Measurements from ENCODE around the gene MOB2. TPM values are rescaled to one million over a fixed set of nuclear protein-coding genes. Genes with fewer than 3 reads are reported as not detected.

MOB2 gene
- total RNA-seq, 2 donors from 2014 or later = 31.4 to 87.7 TPM

DNA sequence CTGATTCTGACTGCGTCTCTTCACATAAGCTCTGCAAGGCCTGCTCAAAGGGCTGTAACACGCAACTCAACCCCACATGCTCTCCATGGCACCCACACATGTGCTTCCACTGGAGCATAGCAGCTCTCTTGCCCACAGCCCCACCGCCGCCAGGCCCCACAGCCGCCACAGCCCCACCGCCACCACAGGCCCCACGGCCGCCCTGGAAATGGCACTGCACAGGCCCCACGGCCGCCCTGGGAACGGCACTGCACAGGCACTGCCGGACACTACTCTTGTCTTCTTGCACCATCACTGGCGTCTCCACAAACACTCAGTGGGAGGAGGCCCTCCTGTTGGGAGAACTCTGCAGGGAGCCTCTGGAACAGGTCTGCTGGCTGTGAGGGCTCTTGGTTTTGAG, 8.6 kb downstream of the MOB2 start:
- DNase-seq (ENCODE audit: low spot score) (no peak), ATAC-seq (ENCODE audit: insufficient number of reproducible peaks, low FRiP score, low read depth) (no peak)
- peaks cover 57% of the 10 kb centered on the region for H3K36me3 ChIP-seq
- H3K27ac ChIP-seq = no peak overlapping the region
- H3K9me3 ChIP-seq = no peaks in the 10 kb centered on the region
- H3K27me3 ChIP-seq (replicated peaks; ENCODE audit: insufficient read depth) = no peaks in the 10 kb centered on the region
- no peak overlapping the region for H3K4me3 ChIP-seq
- peaks cover 31 to 46% of the 10 kb centered on the region in 2 donors for H3K4me1 ChIP-seq (ENCODE audit: control insufficient read depth in 1 of 2, low read depth in 2 of 2)
- TF ChIP-seq, protein P1, sequence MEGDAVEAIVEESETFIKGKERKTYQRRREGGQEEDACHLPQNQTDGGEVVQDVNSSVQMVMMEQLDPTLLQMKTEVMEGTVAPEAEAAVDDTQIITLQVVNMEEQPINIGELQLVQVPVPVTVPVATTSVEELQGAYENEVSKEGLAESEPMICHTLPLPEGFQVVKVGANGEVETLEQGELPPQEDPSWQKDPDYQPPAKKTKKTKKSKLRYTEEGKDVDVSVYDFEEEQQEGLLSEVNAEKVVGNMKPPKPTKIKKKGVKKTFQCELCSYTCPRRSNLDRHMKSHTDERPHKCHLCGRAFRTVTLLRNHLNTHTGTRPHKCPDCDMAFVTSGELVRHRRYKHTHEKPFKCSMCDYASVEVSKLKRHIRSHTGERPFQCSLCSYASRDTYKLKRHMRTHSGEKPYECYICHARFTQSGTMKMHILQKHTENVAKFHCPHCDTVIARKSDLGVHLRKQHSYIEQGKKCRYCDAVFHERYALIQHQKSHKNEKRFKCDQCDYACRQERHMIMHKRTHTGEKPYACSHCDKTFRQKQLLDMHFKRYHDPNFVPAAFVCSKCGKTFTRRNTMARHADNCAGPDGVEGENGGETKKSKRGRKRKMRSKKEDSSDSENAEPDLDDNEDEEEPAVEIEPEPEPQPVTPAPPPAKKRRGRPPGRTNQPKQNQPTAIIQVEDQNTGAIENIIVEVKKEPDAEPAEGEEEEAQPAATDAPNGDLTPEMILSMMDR (IDR thresholded peaks at IDR 0.05) = no peak

DNA sequence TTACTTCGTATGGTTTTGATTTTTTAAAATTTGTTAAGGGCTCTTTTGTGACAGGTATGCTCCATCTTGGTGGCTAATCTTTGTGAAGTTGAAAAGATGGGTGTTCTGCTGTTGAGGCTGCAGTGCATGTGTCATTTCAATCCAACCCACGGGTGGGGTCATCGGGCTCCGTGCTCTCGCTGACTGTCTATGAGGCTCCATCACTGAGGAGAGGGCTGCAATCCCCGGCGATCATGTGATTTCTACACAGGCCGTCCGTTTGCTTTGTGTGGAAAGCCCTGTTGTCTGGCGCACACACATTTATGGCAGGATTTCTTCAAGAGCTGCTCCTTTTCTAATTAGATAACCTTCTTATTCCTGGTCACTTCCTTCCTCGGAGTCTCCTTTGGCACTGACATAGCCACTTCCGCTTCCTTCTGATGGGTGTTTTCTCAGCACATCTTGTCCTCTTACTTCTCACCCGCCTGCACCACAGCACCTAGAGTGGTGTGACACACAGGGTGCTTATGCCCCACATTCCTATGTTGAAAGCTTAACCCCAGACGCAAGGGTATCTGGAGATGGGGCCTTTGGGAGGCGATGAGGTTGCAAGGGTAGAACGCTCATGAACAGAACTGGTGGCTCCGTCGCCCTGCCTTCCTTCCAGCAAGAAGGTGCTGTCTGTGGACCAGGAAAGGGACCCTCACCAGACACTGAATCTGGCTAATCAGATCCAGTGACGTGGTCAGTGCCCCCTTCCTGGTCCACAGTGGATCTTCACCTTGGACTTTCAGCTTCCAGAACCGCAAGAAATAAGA, 9.4 kb downstream of the MOB2 start:
- Histone ChIP-seq H3K4me3 (no peak overlapping the region), H3K27ac (no peak overlapping the region), H3K4me1 (ENCODE audit: control insufficient read depth in 1 of 2, low read depth in 2 of 2) (peaks cover 23 to 37% of the 10 kb centered on the region in 2 donors), H3K36me3 (peaks cover 61% of the 10 kb centered on the region), H3K9me3 (no peaks in the 10 kb centered on the region), H3K27me3 (replicated peaks; ENCODE audit: insufficient read depth) (no peaks in the 10 kb centered on the region)
- no peak for ATAC-seq (ENCODE audit: insufficient number of reproducible peaks, low FRiP score, low read depth)
- TF ChIP-seq, protein P1 (IDR thresholded peaks at IDR 0.05) = no peak
- no peak for DNase-seq (ENCODE audit: low spot score)

DNA sequence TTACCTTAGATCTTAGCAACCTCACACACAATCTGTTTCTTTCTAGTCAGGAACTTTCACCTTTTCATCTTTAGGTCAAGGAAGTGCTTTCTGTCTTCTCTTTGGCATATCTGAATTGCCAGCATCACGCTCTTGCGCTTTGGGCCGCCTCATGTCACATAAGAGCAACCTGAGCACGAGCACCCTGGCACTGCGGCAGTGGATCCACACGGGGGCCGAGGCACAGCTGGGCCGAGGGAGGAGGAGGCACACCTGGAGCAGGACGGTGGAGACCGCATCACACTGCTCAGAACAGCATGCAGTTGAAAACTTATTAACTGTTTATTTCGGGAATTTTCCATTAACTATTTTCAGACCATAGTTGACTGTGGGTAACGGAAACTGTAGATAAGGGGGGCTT, 10.7 kb downstream of the MOB2 start:
- no peak overlapping the region for H3K4me3 ChIP-seq
- H3K4me1 ChIP-seq (ENCODE audit: control insufficient read depth in 1 of 2, low read depth in 2 of 2) = peaks cover 12 to 24% of the 10 kb centered on the region in 2 donors
- no peaks in the 10 kb centered on the region for H3K27me3 ChIP-seq (replicated peaks; ENCODE audit: insufficient read depth)
- ATAC-seq (ENCODE audit: insufficient number of reproducible peaks, low FRiP score, low read depth) (no peak), DNase-seq (ENCODE audit: low spot score) (no peak)
- H3K9me3 ChIP-seq = no peaks in the 10 kb centered on the region
- peaks cover 71% of the 10 kb centered on the region for H3K36me3 ChIP-seq
- H3K27ac ChIP-seq = no peak overlapping the region
- TF ChIP-seq, protein P1 (IDR thresholded peaks at IDR 0.05) = no peak

DNA sequence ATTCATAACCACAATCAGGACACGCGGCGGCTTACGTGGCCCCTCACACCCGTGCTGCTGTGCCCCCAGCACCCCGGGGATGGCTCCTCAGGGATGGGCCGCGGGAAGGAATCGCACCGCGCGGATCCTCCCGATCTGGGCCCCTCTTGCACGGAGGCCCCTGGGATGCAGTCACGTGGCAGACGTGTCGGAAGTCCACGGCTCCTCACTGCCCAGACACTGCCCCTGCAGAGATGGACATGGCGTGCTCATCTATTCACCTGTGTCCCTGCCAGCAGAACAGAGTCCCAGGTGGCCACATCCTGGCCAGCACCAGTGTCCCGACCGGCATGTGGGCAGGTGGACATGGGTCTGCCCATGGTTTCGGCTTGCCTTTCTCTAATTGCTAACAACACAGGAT, 12.8 kb downstream of the MOB2 start:
- TF ChIP-seq, protein P1 (IDR thresholded peaks at IDR 0.05) = no peak
- DNase-seq (ENCODE audit: low spot score) (no peak), ATAC-seq (ENCODE audit: insufficient number of reproducible peaks, low FRiP score, low read depth) (no peak)
- Histone ChIP-seq H3K36me3 (peaks cover 74% of the 10 kb centered on the region), H3K27me3 (replicated peaks; ENCODE audit: insufficient read depth) (no peaks in the 10 kb centered on the region), H3K9me3 (no peaks in the 10 kb centered on the region), H3K4me1 (ENCODE audit: control insufficient read depth in 1 of 2, low read depth in 2 of 2) (peaks cover 0 to 6% of the 10 kb centered on the region in 2 donors), H3K27ac (no peak overlapping the region), H3K4me3 (no peak overlapping the region)

DNA sequence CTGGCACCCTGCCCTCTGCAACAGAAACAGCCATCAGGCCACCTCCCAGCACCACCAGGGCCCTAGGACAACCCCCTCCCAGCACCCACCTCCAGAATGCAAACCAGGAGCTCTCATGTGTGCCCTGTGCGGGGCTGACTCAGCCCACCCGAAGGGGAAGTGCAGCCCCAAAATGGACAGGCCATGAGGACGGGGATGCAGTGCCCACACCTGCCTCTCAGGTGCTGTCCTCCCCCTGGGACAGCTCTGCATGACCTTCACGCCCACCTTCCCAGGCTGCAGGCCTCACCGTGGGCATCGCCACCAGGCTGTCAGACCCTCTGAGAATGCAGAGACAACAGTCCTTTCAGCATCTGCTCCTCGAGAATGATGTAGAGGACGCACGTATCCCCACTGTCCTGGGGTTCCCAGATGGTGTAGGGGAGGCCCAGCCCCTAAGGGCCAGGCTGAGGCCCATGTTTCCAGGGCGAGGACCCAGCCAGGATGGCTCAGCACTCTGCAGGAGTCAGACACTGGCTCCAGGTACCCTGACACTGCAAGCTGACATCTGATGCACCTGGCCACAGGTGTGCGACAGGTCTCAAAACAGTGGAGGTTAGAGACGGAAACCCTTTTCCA, 13.5 kb downstream of the MOB2 start:
- no peak overlapping the region for H3K27ac ChIP-seq

More for the DNA sequence above, 13.5 kb downstream of the MOB2 start:
- Histone ChIP-seq H3K4me3 (no peak overlapping the region), H3K36me3 (peaks cover 68% of the 10 kb centered on the region), H3K4me1 (ENCODE audit: control insufficient read depth in 1 of 2, low read depth in 2 of 2) (peaks cover 0 to 10% of the 10 kb centered on the region in 2 donors), H3K27me3 (replicated peaks; ENCODE audit: insufficient read depth) (no peaks in the 10 kb centered on the region), H3K9me3 (no peaks in the 10 kb centered on the region)
- TF ChIP-seq, protein P1 (IDR thresholded peaks at IDR 0.05) = no peak
- no peak for ATAC-seq (ENCODE audit: insufficient number of reproducible peaks, low FRiP score, low read depth)
- no peak for DNase-seq (ENCODE audit: low spot score)

Measured in thoracic aorta (tissue), 2 donors.